ENCODE results near the gene DLG5.

DLG5 gene

GRCh38 chr10:77834943-77835668, 91.4 kb downstream of the DLG5 start:
- DNase-seq = peak; percentile 10 to 15
- no peak for TF ChIP-seq GATA1 (IDR thresholded peaks at IDR 0.05; ENCODE audit: low read depth, low read length)
- TF ChIP-seq POLR2A (IDR thresholded peaks at IDR 0.05; ENCODE audit: low read length) = no peak

DNA sequence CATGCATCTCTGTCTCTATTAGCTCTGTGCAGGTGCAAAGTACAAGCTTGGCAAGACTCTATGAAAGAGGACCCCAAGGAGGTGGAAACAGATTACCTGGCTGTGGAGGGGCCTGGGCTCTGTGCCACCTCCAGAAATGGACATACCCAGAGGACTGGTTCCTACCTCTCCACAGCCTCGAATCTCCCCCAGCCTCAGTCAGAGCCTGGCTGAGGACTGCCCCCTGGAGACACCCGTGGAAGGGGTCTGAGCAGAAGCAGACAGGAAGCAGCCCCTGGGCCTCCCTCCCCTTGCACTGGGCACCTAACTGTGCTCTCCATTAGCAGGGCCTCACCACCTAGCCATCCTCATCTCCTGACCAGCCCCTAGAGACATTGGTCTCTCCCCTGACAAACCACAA, 92.0 kb downstream of the DLG5 start:
- no peak for TF ChIP-seq POLR2A (IDR thresholded peaks at IDR 0.05; ENCODE audit: low read length)
- no peak for TF ChIP-seq GATA1 (IDR thresholded peaks at IDR 0.05; ENCODE audit: low read depth, low read length)
- DNase-seq = no peak

GRCh38 chr10:77833792-77834191, 92.8 kb downstream of the DLG5 start:
- TF ChIP-seq POLR2A (IDR thresholded peaks at IDR 0.05; ENCODE audit: low read length) (no peak), GATA1 (IDR thresholded peaks at IDR 0.05; ENCODE audit: low read depth, low read length) (no peak)

GRCh38 chr10:77833225-77833624, 93.3 kb downstream of the DLG5 start:
- TF ChIP-seq GATA1 (IDR thresholded peaks at IDR 0.05; ENCODE audit: low read depth, low read length) (no peak), POLR2A (IDR thresholded peaks at IDR 0.05; ENCODE audit: low read length) (no peak)
- no peak for DNase-seq

More at GRCh38 chr10:77833792-77834191, 92.8 kb downstream of the DLG5 start:
- DNase-seq = no peak

- TF ChIP-seq GATA1 (IDR thresholded peaks at IDR 0.05; ENCODE audit: low read depth, low read length) (no peak), POLR2A (IDR thresholded peaks at IDR 0.05; ENCODE audit: low read length) (no peak)
- DNase-seq = no peak
Observed at GRCh38 chr10:77832238-77832637, 94.3 kb downstream of the DLG5 start.

DNA sequence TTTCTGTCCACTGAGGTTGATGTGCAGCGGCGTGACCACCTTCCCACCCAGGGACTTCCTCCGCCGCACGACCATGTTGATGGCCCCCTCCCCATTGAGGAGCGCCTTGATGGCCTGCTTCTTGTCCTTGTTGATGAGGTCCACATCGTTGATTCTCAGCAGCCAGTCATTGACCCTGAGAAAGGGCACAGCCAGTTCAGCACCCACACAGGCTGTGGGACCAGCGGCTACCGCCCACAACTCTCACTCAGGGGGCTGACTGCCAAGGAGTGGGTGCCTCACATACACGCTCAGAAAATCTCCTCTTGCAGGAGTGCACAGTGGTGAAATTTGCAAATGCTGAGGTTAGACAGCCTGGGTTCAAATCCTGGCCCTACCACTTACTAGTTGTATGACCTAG, 97.2 kb downstream of the DLG5 start:
- DNase-seq = no peak
- TF ChIP-seq GATA1 (IDR thresholded peaks at IDR 0.05; ENCODE audit: low read depth, low read length) = no peak

GRCh38 chr10:77828377-77828776, 98.2 kb downstream of the DLG5 start:
- no peak for TF ChIP-seq POLR2A (IDR thresholded peaks at IDR 0.05; ENCODE audit: low read length)
- TF ChIP-seq GATA1 (IDR thresholded peaks at IDR 0.05; ENCODE audit: low read depth, low read length) = no peak
- DNase-seq = no peak

GRCh38 chr10:77827366-77827765, 99.2 kb downstream of the DLG5 start:
- no peak for TF ChIP-seq GATA1 (IDR thresholded peaks at IDR 0.05; ENCODE audit: low read depth, low read length)
- TF ChIP-seq POLR2A (IDR thresholded peaks at IDR 0.05; ENCODE audit: low read length) = no peak
- no peak for DNase-seq

GRCh38 chr10:77825965-77826364, 100.6 kb downstream of the DLG5 start:
- TF ChIP-seq POLR2A (IDR thresholded peaks at IDR 0.05; ENCODE audit: low read length) (no peak), GATA1 (IDR thresholded peaks at IDR 0.05; ENCODE audit: low read depth, low read length) (no peak)
- DNase-seq = no peak

DNA sequence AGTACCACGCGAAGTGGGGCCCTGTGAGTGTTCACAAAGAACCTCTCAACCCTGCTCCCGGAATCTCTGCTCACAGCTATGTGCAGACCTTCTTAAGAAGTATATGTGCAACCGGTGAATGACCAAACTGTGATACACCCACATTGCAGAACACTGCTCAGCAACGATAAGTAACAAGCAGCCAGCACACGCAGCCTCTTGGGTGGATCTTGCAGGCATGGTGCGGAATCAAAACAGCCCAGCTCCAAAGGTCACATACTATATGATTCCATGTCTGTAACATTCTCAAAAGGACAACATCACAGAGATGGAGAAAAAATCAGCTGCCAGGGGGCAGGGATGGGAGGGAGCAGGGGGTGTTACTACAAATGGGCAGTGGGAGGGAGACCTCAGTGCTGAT, 101.6 kb downstream of the DLG5 start:
- no peak for DNase-seq
- TF ChIP-seq POLR2A (IDR thresholded peaks at IDR 0.05; ENCODE audit: low read length) (no peak), GATA1 (IDR thresholded peaks at IDR 0.05; ENCODE audit: low read depth, low read length) (no peak)

DNA sequence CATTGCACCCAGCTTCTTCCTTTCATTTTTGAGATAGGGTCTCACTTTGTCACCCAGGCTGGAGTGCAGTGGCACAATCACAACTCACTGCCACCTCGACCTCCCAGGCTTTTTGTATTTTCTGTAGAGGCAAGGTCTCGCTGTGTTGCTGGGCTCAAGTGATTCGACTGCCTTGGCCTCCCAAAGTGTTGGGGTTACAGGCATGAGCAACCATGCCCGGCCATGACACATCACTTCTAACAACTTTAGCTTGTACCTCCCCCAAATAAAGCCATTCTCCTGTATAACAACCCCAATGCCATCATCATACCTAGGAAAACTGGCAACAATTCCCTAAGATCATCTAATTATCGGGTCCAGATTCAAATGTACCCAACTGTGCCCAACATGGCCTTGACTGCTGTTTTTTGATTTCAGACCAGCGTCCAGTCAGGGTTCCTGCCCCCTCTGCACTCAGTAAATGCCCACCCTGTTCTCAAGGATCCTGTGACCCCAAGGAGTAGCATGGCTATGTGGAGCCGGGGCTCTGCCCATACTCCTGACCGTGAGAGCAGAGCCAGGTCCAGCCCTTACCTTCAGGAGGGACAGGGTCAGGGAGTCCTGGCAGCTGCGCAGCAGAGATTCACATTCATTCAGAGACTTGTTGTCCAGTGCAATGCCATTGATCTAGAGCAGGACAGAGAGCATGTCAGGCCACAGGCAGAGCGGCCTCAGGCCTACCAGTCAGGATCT, 102.6 kb downstream of the DLG5 start:
- no peak for TF ChIP-seq POLR2A (IDR thresholded peaks at IDR 0.05; ENCODE audit: low read length)
- no peak for TF ChIP-seq GATA1 (IDR thresholded peaks at IDR 0.05; ENCODE audit: low read depth, low read length)
- no peak for DNase-seq

DNA sequence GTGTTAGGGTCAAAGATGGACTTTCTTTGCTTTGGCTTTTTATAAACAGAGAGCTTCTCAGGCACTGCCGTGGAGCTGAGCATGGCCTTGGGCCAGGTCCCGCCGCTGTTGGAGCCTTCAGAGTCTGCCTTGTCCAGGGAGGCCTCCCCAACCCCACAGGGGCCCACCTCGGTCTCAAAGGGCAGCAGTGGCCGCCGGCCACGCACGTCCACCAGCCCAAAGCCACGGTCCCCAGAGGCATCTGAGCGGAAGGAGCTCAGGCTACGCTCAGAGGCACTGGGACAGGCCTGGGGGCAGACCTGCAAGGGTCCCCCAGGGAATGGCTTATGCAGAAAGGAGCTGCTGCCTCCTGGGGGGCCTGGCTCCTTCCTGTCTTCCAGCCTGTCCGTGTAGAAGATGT, 105.0 kb downstream of the DLG5 start:
- no peak for DNase-seq
- TF ChIP-seq GATA1 (IDR thresholded peaks at IDR 0.05; ENCODE audit: low read depth, low read length) (no peak), POLR2A (IDR thresholded peaks at IDR 0.05; ENCODE audit: low read length) (no peak)

- no peak for DNase-seq
- no peak for TF ChIP-seq GATA1 (IDR thresholded peaks at IDR 0.05; ENCODE audit: low read depth, low read length)
- no peak for TF ChIP-seq POLR2A (IDR thresholded peaks at IDR 0.05; ENCODE audit: low read length)
Observed at GRCh38 chr10:77821036-77821435, 105.5 kb downstream of the DLG5 start.

DNA sequence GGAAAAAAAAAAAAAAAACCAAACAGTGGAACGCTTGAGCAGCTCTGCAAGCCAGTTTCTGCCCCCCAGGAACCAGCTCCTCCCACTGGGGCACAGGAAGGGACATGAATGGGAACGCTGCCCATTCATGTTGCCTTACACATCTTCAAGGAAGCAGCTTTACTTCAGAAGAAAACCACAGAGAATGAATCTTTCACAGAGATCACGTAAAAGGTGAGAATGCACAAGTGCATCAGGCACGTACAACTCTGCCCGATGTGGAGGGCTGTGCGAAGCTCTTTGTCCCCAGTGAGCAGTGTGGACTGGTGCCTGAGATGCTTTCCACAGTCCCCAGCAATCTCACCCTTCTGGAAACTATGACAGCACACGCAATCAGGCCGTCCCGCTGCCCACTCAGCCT, 106.2 kb downstream of the DLG5 start:
- TF ChIP-seq GATA1 (IDR thresholded peaks at IDR 0.05; ENCODE audit: low read depth, low read length) (no peak), POLR2A (IDR thresholded peaks at IDR 0.05; ENCODE audit: low read length) (no peak)
- DNase-seq = no peak

Measured in erythroblast (primary cell).